ENCODE results near the gene P4HB. TPM values are rescaled to one million over a fixed set of nuclear protein-coding genes. Genes with fewer than 3 reads are reported as not detected.

P4HB gene
- total RNA-seq: 100 to 1,000 TPM; 143 to 443 TPM
- 100 to 1,000 TPM; 254 to 311 TPM for polyA plus RNA-seq (ENCODE audit: insufficient read length in 2 of 2)
- long read RNA-seq, donor 1, transcript P4HB-201 (11 exons, 2,603 nt): major isoform, 72 of 98 reads
- long read RNA-seq, donor 1, transcript P4HB-220 (11 exons, 2,453 nt): minor isoform, 5 of 98 reads
- long read RNA-seq, donor 1, partial matches to known transcripts: 0 of 98 reads
- long read RNA-seq, donor 1, other reads (novel, unspliced or antisense): 10 of 98 reads
- long read RNA-seq, donor 2, transcript P4HB-201 (11 exons, 2,603 nt): major isoform, 36 of 46 reads
- long read RNA-seq, donor 2, partial matches to known transcripts: 0 of 46 reads
- long read RNA-seq, donor 2, other reads (novel, unspliced or antisense): 0 of 46 reads
- long read RNA-seq, donor 3, transcript P4HB-201 (11 exons, 2,603 nt): major isoform, 33 of 53 reads
- long read RNA-seq, donor 3, transcript P4HB-204 (2 exons, 872 nt): minor isoform, 10 of 53 reads
- long read RNA-seq, donor 3, partial matches to known transcripts: 0 of 53 reads
- long read RNA-seq, donor 3, other reads (novel, unspliced or antisense): 0 of 53 reads
- long read RNA-seq, donor 4, transcript P4HB-210 (5 exons, 765 nt): minor isoform, 10 of 209 reads
- long read RNA-seq, donor 4, transcript P4HB-204 (2 exons, 872 nt): minor isoform, 12 of 209 reads
- long read RNA-seq, donor 4, transcript P4HB-215 (3 exons, 493 nt): minor isoform, 10 of 209 reads
- long read RNA-seq, donor 4, transcript P4HB-201 (11 exons, 2,603 nt): major isoform, 146 of 209 reads
- long read RNA-seq, donor 4, partial matches to known transcripts: 13 of 209 reads
- long read RNA-seq, donor 4, other reads (novel, unspliced or antisense): 6 of 209 reads

- WGBS (ENCODE audit: insufficient coverage): under 1% methylated on average over 95 of the region's 95 CpGs
- Histone ChIP-seq H3K27ac (ENCODE audit: low read depth, low read length) (peak within 1 kb of the TSS; percentile 79), H3K27me3 (ENCODE audit: control insufficient read depth, insufficient read depth, low read length) (no peaks in the 10 kb centered on the region), H3K4me3 (ENCODE audit: low read depth, low read length) (peak within 1 kb of the TSS; percentile 80), H3K9me3 (ENCODE audit: control insufficient read depth, insufficient read depth, low read length) (no peaks in the 10 kb centered on the region), H3K4me1 (ENCODE audit: control insufficient read depth, insufficient read depth, low read length) (peaks cover 35% of the 10 kb centered on the region), H3K36me3 (ENCODE audit: control insufficient read depth, insufficient read depth, low read length) (peaks cover 54% of the 10 kb centered on the region)
- DNase-seq (ENCODE audit: low read depth in 4 of 6, low spot score in 6 of 6): no peak
Measured at GRCh38 chr17:81859906-81860755, at the start of gene P4HB. P4HB (minus strand) TSS chr17:81860535; CDS start chr17:81860471, 64 bp downstream.

DNA sequence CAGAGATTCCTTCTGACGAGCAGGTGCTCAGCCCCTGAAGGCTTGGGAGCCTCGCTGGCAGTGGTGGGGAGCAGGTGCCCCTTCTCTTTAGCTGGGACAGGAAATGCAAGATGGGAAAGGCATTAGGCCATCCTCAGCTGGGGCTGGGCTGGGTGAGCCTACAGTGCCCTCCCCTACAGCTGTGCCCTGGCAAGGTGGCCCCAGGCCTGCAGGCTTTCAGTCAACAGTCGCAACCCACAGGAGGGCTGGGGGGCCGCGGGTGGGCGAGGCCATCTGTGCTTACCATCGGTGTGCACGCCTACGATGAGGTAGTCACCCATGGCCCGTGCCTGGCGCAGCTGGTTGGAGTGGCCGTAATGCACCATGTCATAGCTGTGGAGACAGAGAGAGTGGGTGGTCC is 48.9 kb upstream of the P4HB start:
- no peaks in the 10 kb centered on the region for H3K9me3 ChIP-seq (ENCODE audit: control insufficient read depth, insufficient read depth, low read length)
- peaks cover 80% of the 10 kb centered on the region for H3K36me3 ChIP-seq (ENCODE audit: control insufficient read depth, insufficient read depth, low read length)
- 90% methylated on average over 12 of the region's 12 CpGs for WGBS (ENCODE audit: insufficient coverage)

GRCh38 chr17:81908793-81909192 is 48.5 kb upstream of the P4HB start:
- H3K36me3 ChIP-seq (ENCODE audit: control insufficient read depth, insufficient read depth, low read length): peaks cover 80% of the 10 kb centered on the region
- peaks cover 24% of the 10 kb centered on the region for H3K4me1 ChIP-seq (ENCODE audit: control insufficient read depth, insufficient read depth, low read length)
- no peak overlapping the region for H3K4me3 ChIP-seq (ENCODE audit: low read depth, low read length)
- no peaks in the 10 kb centered on the region for H3K27me3 ChIP-seq (ENCODE audit: control insufficient read depth, insufficient read depth, low read length)
- DNase-seq (ENCODE audit: low read depth in 4 of 6, low spot score in 6 of 6): no peak
- WGBS (ENCODE audit: insufficient coverage): 90% methylated on average over 8 of the region's 11 CpGs
- no peak overlapping the region for H3K27ac ChIP-seq (ENCODE audit: low read depth, low read length)
- no peaks in the 10 kb centered on the region for H3K9me3 ChIP-seq (ENCODE audit: control insufficient read depth, insufficient read depth, low read length)

More for the DNA sequence above, 48.9 kb upstream of the P4HB start:
- no peaks in the 10 kb centered on the region for H3K27me3 ChIP-seq (ENCODE audit: control insufficient read depth, insufficient read depth, low read length)
- no peak for DNase-seq (ENCODE audit: low read depth in 4 of 6, low spot score in 6 of 6)
- peaks cover 24% of the 10 kb centered on the region for H3K4me1 ChIP-seq (ENCODE audit: control insufficient read depth, insufficient read depth, low read length)
- no peak overlapping the region for H3K4me3 ChIP-seq (ENCODE audit: low read depth, low read length)
- H3K27ac ChIP-seq (ENCODE audit: low read depth, low read length): no peak overlapping the region

- H3K9me3 ChIP-seq (ENCODE audit: control insufficient read depth, insufficient read depth, low read length): no peaks in the 10 kb centered on the region
- 94% methylated on average over 19 of the region's 26 CpGs for WGBS (ENCODE audit: insufficient coverage)
- no peak for DNase-seq (ENCODE audit: low read depth in 4 of 6, low spot score in 6 of 6)
- H3K36me3 ChIP-seq (ENCODE audit: control insufficient read depth, insufficient read depth, low read length): peaks cover 79% of the 10 kb centered on the region
- H3K4me1 ChIP-seq (ENCODE audit: control insufficient read depth, insufficient read depth, low read length): peaks cover 34% of the 10 kb centered on the region
- no peak overlapping the region for H3K27ac ChIP-seq (ENCODE audit: low read depth, low read length)
- H3K27me3 ChIP-seq (ENCODE audit: control insufficient read depth, insufficient read depth, low read length): no peaks in the 10 kb centered on the region
- no peak overlapping the region for H3K4me3 ChIP-seq (ENCODE audit: low read depth, low read length)
Measured at GRCh38 chr17:81907219-81908145, 47.1 kb upstream of the P4HB start.

- H3K27ac ChIP-seq (ENCODE audit: low read depth, low read length): no peak overlapping the region
Measured at GRCh38 chr17:81906476-81907218, 46.3 kb upstream of the P4HB start.

DNA sequence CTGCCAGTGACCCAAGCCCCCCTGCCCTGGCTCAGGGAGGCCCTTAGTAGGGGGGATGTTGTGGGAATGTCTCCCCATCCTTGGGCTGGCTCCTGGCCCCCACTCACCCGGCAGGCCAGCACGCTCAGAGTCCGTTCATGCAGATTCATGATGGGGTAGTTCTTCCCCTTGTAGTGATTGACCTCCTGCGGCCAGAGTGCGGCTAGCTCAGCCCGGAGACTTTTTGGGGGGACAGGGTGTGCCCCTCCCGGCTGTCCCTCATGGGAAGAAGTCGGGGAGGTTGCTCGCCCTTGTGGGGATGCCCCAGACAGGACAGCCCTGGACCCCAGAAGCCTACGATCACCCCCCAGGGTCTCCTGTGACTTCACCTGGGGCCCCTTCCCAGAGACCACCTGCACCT is 45.7 kb upstream of the P4HB start:
- no peak for DNase-seq (ENCODE audit: low read depth in 4 of 6, low spot score in 6 of 6)
- peaks cover 77% of the 10 kb centered on the region for H3K36me3 ChIP-seq (ENCODE audit: control insufficient read depth, insufficient read depth, low read length)

More at GRCh38 chr17:81906476-81907218, 46.3 kb upstream of the P4HB start:
- Histone ChIP-seq H3K27me3 (ENCODE audit: control insufficient read depth, insufficient read depth, low read length) (no peaks in the 10 kb centered on the region), H3K4me3 (ENCODE audit: low read depth, low read length) (no peak overlapping the region), H3K36me3 (ENCODE audit: control insufficient read depth, insufficient read depth, low read length) (peaks cover 73% of the 10 kb centered on the region), H3K9me3 (ENCODE audit: control insufficient read depth, insufficient read depth, low read length) (no peaks in the 10 kb centered on the region), H3K4me1 (ENCODE audit: control insufficient read depth, insufficient read depth, low read length) (peaks cover 34% of the 10 kb centered on the region)
- WGBS (ENCODE audit: insufficient coverage): 93% methylated on average over 15 of the region's 15 CpGs
- DNase-seq (ENCODE audit: low read depth in 4 of 6, low spot score in 6 of 6): no peak

GRCh38 chr17:81905424-81905875 is 45.1 kb upstream of the P4HB start:
- peaks cover 81% of the 10 kb centered on the region for H3K36me3 ChIP-seq (ENCODE audit: control insufficient read depth, insufficient read depth, low read length)
- DNase-seq (ENCODE audit: low read depth in 4 of 6, low spot score in 6 of 6): no peak
- H3K27ac ChIP-seq (ENCODE audit: low read depth, low read length): no peak overlapping the region
- H3K4me1 ChIP-seq (ENCODE audit: control insufficient read depth, insufficient read depth, low read length): peaks cover 34% of the 10 kb centered on the region
- WGBS (ENCODE audit: insufficient coverage): 92% methylated on average over 16 of the region's 16 CpGs
- H3K4me3 ChIP-seq (ENCODE audit: low read depth, low read length): no peak overlapping the region
- peaks cover 3% of the 10 kb centered on the region for H3K27me3 ChIP-seq (ENCODE audit: control insufficient read depth, insufficient read depth, low read length)
- H3K9me3 ChIP-seq (ENCODE audit: control insufficient read depth, insufficient read depth, low read length): no peaks in the 10 kb centered on the region

More for the DNA sequence above, 45.7 kb upstream of the P4HB start:
- Histone ChIP-seq H3K9me3 (ENCODE audit: control insufficient read depth, insufficient read depth, low read length) (no peaks in the 10 kb centered on the region), H3K4me3 (ENCODE audit: low read depth, low read length) (no peak overlapping the region), H3K4me1 (ENCODE audit: control insufficient read depth, insufficient read depth, low read length) (peaks cover 38% of the 10 kb centered on the region), H3K27ac (ENCODE audit: low read depth, low read length) (no peak overlapping the region), H3K27me3 (ENCODE audit: control insufficient read depth, insufficient read depth, low read length) (peaks cover 3% of the 10 kb centered on the region)
- WGBS (ENCODE audit: insufficient coverage): 98% methylated on average over 8 of the region's 10 CpGs
